HEK293 (cell line): Measurements from ENCODE around the gene SLC7A10.

ENCODE experiments used
- CTCF ChIA-PET: fragments of 350-600 bp; formaldehyde crosslinking; extraction: SDS; loops from one replicate; lab custom pipeline; 2021; ENCODE audit warnings: antibody characterized with exemption; lab: Yijun Ruan, JAX
- POLR2A ChIA-PET: fragments of 300-600 bp; formaldehyde crosslinking; extraction: SDS; loops from one replicate; lab custom pipeline; 2020; ENCODE audit warnings: antibody characterized with exemption, inconsistent platforms; lab: Yijun Ruan, JAX
- H3K27ac ChIP-seq: fragments of 200-500 bp; sonication (Bioruptor generic); 2 replicates; pipeline ENCODE4 v1.5.1; 2014; ENCODE audit warnings: low read depth, low read length, control low read depth, inconsistent platforms; ENCODE audit errors: extremely low read depth
- H3K36me3 ChIP-seq, 2 experiments: fragments of 200-500 bp in 1 of 2; sonication (Bioruptor generic) in 1 of 2; 1 replicate in 1 of 2; 2 replicates in 1 of 2; pipeline ENCODE4 v1.5.1; 2014 to 2017; ENCODE audit warnings: inconsistent platforms in 2 of 2, low read length in 2 of 2; ENCODE audit not compliant: control insufficient read depth in 2 of 2, insufficient read depth in 1 of 2
- H3K4me1 ChIP-seq: fragments of 200-500 bp; sonication (Bioruptor generic); 2 replicates; pipeline ENCODE4 v1.5.1; 2014; ENCODE audit warnings: mild to moderate bottlenecking, low read length, inconsistent platforms; ENCODE audit not compliant: control insufficient read depth, insufficient read depth
- H3K4me3 ChIP-seq: 2 replicates; pipeline ENCODE4 v1.5.1; 2011; ENCODE audit warnings: low read depth, mild to moderate bottlenecking, control low read depth, low read length, moderate library complexity
- H3K9me3 ChIP-seq: fragments of 200-500 bp; sonication (Bioruptor generic); 2 replicates; pipeline ENCODE4 v1.5.1; 2014; ENCODE audit warnings: low read depth, low read length, inconsistent platforms; ENCODE audit not compliant: control insufficient read depth, insufficient read depth
- BCL6B ChIP-seq: fragments of 450-650 bp; formaldehyde crosslinking; IDR thresholded peaks from 2 replicates; pipeline ENCODE4 v1.5.1; 2017; ENCODE audit warnings: missing biosample characterization, missing genetic modification characterization
- EGR2 ChIP-seq: fragments of 450-650 bp; formaldehyde crosslinking; IDR thresholded peaks from 2 replicates; pipeline ENCODE4 v1.5.1; 2016; ENCODE audit warnings: low read depth, missing biosample characterization, missing genetic modification characterization
- GLIS2 ChIP-seq: fragments of 450-650 bp; formaldehyde crosslinking; IDR thresholded peaks from 2 replicates; pipeline ENCODE4 v1.5.1; 2016; ENCODE audit warnings: missing biosample characterization, missing genetic modification characterization
- MEIS1 ChIP-seq: sonication (generic); formaldehyde crosslinking; IDR thresholded peaks from 2 replicates; pipeline ENCODE4 v1.8.1; 2022; ENCODE audit warnings: missing genetic modification reagents, mild to moderate bottlenecking, borderline replicate concordance
- PATZ1 ChIP-seq: fragments of 450-650 bp; formaldehyde crosslinking; IDR thresholded peaks from 2 replicates; pipeline ENCODE4 v1.5.1; 2016; ENCODE audit warnings: missing biosample characterization, missing genetic modification characterization
- PRDM6 ChIP-seq: fragments of 450-650 bp; formaldehyde crosslinking; IDR thresholded peaks from 2 replicates; pipeline ENCODE4 v1.5.1; 2017; ENCODE audit warnings: missing biosample characterization, missing genetic modification characterization
- ZBTB26 ChIP-seq: fragments of 450-650 bp; formaldehyde crosslinking; optimal IDR thresholded peaks from 2 replicates; pipeline ENCODE3; 2016; ENCODE audit warnings: missing biosample characterization, mild to moderate bottlenecking, missing genetic modification characterization
- ZFP37 ChIP-seq: fragments of 450-650 bp; formaldehyde crosslinking; IDR thresholded peaks from 2 replicates; pipeline ENCODE4 v1.5.1; 2016; ENCODE audit warnings: missing biosample characterization, missing genetic modification characterization
- ZNF132 ChIP-seq: fragments of 450-650 bp; formaldehyde crosslinking; IDR thresholded peaks from 2 replicates; pipeline ENCODE4 v1.5.1; 2017; ENCODE audit warnings: missing biosample characterization, missing genetic modification characterization, borderline replicate concordance
- ZNF148 ChIP-seq: fragments of 450-650 bp; formaldehyde crosslinking; IDR thresholded peaks from 2 replicates; pipeline ENCODE4 v1.5.0; 2017; ENCODE audit warnings: missing biosample characterization, missing genetic modification characterization, borderline replicate concordance
- ZNF280C ChIP-seq: fragments of 450-650 bp; formaldehyde crosslinking; IDR thresholded peaks from 2 replicates; pipeline ENCODE4 v1.5.1; 2016; ENCODE audit warnings: missing biosample characterization, missing genetic modification characterization
- ZNF302 ChIP-seq: fragments of 450-650 bp; formaldehyde crosslinking; IDR thresholded peaks from 2 replicates; pipeline ENCODE4 v1.5.1; 2016; ENCODE audit warnings: missing biosample characterization, missing genetic modification characterization, low read depth
- ZNF311 ChIP-seq: fragments of 450-650 bp; formaldehyde crosslinking; IDR thresholded peaks from 2 replicates; pipeline ENCODE4 v1.5.1; 2017; ENCODE audit warnings: missing biosample characterization, missing genetic modification characterization, borderline replicate concordance
- ZNF398 ChIP-seq: fragments of 450-650 bp; formaldehyde crosslinking; IDR thresholded peaks from 2 replicates; pipeline ENCODE4 v1.5.1; 2017; ENCODE audit warnings: missing biosample characterization, missing genetic modification characterization
- ZNF404 ChIP-seq: fragments of 450-650 bp; formaldehyde crosslinking; IDR thresholded peaks from 2 replicates; pipeline ENCODE4 v1.5.1; 2017; ENCODE audit warnings: missing biosample characterization, missing genetic modification characterization
- ZNF426 ChIP-seq: fragments of 450-650 bp; formaldehyde crosslinking; IDR thresholded peaks from 2 replicates; pipeline ENCODE4 v1.5.1; 2017; ENCODE audit warnings: missing biosample characterization, missing genetic modification characterization, mild to moderate bottlenecking, inconsistent platforms, moderate library complexity
- ZNF513 ChIP-seq: fragments of 450-650 bp; IDR thresholded peaks from 2 replicates; pipeline ENCODE4 v1.5.1; 2018; ENCODE audit warnings: missing biosample characterization, missing genetic modification characterization
- ZNF549 ChIP-seq: fragments of 450-650 bp; IDR thresholded peaks from 2 replicates; pipeline ENCODE4 v1.5.1; 2018; ENCODE audit warnings: missing biosample characterization, missing genetic modification characterization, mild to moderate bottlenecking, inconsistent platforms, moderate library complexity
- ZNF558 ChIP-seq: fragments of 450-650 bp; formaldehyde crosslinking; IDR thresholded peaks from 2 replicates; pipeline ENCODE4 v1.5.1; 2016; ENCODE audit warnings: missing biosample characterization, missing genetic modification characterization
- ZNF621 ChIP-seq: fragments of 450-650 bp; formaldehyde crosslinking; IDR thresholded peaks from 2 replicates; pipeline ENCODE4 v1.5.1; 2017; ENCODE audit warnings: missing biosample characterization, missing genetic modification characterization
- ZNF792 ChIP-seq: fragments of 450-650 bp; formaldehyde crosslinking; IDR thresholded peaks from 2 replicates; pipeline ENCODE4 v1.5.1; 2016; ENCODE audit warnings: missing biosample characterization, missing genetic modification characterization

SLC7A10 gene

GRCh38 chr19:33192010-33192409, 33.6 kb downstream of the SLC7A10 start (continued):
- no peak for TF ChIP-seq ZNF148 (tag by site-specific recombination)
- no peak for TF ChIP-seq ZNF132 (tag by site-specific recombination)
- no peak for TF ChIP-seq ZNF302 (tag by site-specific recombination)
- TF ChIP-seq GLIS2 (tag by site-specific recombination): peak; percentile 58
- 0 out of 2 replicates have a peak, but pooled peaks have one; percentile 29 for TF ChIP-seq PATZ1 (tag by site-specific recombination)
- no peak for TF ChIP-seq ZNF513 (tag by site-specific recombination)
- TF ChIP-seq ZNF398: no peak
- TF ChIP-seq ZNF311 (tag by site-specific recombination): no peak
- no peak for TF ChIP-seq ZFP37 (tag by site-specific recombination)
- TF ChIP-seq MEIS1 (CRISPR knock-in tag): no peak
- TF ChIP-seq, all 188 proteins: peak for 3

GRCh38 chr19:33191501-33191900, 34.1 kb downstream of the SLC7A10 start:
- Histone ChIP-seq H3K4me1 (peaks cover 15% of the 10 kb centered on the region), H3K27ac (no peak overlapping the region), H3K4me3 (no peak overlapping the region), H3K36me3 (peaks cover 1 to 6% of the 10 kb centered on the region in 2 experiments), H3K9me3 (no peaks in the 10 kb centered on the region; the same call in 1 of the 2 replicates)
- ChIA-PET CTCF (interaction anchor here (0.5 to 12.3 kb wide), 9 partner anchors 7 to 703 kb away, joined by 3 to 154 read pairs (median 5); no protein-coding TSS in a partner anchor), POLR2A (interaction anchor here (0.8 to 0.9 kb wide), 2 partner anchors 14 to 15 kb away, joined by 4 read pairs; no protein-coding TSS in a partner anchor)
- TF ChIP-seq EGR2 (peak; percentile 17; the same call in 1 of the 2 replicates), ZNF549 (tag by site-specific recombination) (no peak), ZBTB26 (peak; percentile 13), ZNF280C (tag by site-specific recombination) (no peak), ZNF558 (tag by site-specific recombination) (no peak), ZNF426 (tag by site-specific recombination) (no peak), ZNF621 (tag by site-specific recombination) (no peak), ZNF404 (tag by site-specific recombination) (no peak), PRDM6 (tag by site-specific recombination) (no peak), ZNF792 (tag by site-specific recombination) (no peak), BCL6B (no peak)
